ENCODE measurements around the gene CDKN1B.
A peak's percentile ranks its signal among the peaks of the same experiment; 100 is the strongest.

CDKN1B gene
- total RNA-seq = 101 to 375 reads per million in 2 experiments

GRCh38 chr12:12716793-12717585, at the start of gene CDKN1B:
CDKN1B (plus strand) TSS chr12:12717368; CDS start chr12:12717840, 472 bp downstream.
- peak; percentile 81 for DNase-seq (ENCODE audit: low read depth)

DNA sequence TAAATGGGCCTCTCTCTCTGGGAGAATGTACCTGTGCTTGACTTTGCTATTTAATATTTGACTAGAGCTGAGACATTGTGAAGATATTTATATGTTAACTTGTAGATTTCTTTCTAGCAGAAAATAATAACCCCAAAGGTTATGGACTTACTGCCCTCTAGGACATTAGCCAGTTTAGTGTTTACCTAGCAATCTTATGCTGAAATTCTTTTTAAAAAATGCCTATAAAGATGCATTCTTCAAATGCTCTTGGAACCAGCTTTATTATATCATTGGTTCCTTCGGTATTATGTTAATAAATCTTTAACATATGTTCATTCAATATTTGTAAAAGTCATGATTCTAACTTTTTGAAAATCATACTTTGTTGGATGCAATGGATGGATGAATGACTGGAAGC, 49.2 kb upstream of the CDKN1B start:
- no peak for DNase-seq (ENCODE audit: low read depth)

DNA sequence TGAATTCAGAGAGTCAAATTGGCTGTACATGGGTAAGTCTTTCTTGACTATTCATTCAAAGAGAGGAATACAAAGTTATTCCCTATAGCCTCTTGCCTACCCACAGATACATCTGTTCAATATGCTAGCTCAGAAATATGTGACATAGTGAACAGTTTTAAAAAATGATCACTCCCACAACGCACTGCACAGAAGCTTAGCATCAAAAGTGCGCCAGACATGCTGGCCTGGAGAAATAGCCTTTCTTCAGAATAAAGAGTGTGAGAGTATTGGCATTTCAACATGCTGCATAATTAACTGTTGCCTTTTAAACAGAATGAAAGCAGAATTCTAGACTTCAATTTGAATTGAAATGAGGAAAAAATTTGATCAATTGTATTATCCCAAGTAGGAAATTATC, 48.1 kb upstream of the CDKN1B start:
- DNase-seq (ENCODE audit: low read depth) = no peak

GRCh38 chr12:12671850-12672660, 45.1 kb upstream of the CDKN1B start:
- no peak for DNase-seq (ENCODE audit: low read depth)

DNA sequence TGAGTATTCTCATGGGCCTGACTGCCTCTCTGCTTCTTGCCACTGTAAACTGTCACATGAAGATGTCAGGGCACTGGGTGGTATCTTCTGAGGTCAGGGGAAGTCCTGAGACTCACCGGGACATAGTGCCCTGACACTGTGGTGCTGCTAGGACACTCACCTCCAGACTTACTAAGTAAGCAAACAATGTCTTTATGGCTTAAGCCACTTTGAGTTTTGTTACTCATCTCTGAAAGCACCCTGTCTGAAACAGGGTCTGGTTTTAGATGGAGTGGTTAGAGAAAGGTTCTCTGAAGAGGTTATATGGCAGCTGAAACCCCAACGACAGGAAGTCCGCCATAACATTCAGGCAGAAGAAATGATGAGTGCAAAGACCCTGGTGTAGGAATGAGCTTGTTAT, 43.9 kb upstream of the CDKN1B start:
- DNase-seq (ENCODE audit: low read depth) = no peak

GRCh38 chr12:12676605-12677004, 40.6 kb upstream of the CDKN1B start:
- no peak for DNase-seq (ENCODE audit: low read depth)

DNA sequence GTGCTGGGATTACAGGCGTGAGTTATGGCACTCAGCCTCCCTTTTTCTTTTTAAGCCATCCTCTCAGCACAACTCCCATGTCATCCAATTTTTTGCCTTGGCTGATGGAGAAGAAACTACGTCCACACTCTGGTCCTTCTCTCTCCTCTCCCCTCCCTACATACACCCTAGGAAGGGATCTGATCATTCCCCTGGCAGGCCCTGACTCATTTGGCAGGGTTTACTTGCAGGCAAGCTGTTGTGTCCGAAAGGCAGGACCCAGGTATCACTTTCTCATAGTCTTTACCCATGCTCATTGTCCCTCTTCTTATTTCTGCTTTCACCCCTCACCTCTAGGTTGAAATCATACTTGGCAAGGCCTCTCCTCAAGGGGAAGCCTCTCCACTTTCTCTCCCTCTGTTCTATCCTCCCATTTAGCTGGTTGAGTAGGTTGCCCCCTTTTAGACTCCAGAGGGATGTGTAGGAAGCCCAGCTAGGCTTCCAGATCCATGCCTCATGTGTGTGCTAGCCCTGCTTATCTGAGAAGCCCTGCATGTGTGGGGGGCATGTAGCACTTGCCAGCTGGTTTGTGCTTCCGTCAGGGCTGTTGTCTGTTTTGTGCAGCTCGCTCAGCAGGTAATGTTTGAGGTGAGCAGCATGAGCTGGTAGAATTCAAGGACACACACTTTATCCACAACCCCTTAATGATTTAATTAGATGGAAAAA, 36.0 kb upstream of the CDKN1B start:
- no peak for DNase-seq (ENCODE audit: low read depth)

DNA sequence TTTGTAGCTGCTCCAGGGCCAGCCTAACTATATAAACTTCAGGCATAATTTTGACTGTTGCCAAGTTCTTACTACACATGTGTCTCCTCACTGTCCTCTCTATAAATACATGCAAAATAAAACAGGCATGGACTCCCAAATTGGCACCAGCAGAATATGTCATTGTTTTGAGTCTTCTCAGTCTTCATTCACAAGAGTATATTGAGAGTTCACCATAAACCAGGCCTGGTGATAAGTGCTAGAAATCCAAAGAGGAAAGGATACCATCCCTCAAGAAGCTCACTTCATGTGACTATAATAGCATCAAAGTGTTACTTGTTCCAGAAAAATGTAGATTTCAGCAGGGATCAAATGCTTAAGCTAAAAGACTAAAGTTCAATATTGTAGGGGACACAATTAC, 34.9 kb upstream of the CDKN1B start:
- no peak for DNase-seq (ENCODE audit: low read depth)

DNA sequence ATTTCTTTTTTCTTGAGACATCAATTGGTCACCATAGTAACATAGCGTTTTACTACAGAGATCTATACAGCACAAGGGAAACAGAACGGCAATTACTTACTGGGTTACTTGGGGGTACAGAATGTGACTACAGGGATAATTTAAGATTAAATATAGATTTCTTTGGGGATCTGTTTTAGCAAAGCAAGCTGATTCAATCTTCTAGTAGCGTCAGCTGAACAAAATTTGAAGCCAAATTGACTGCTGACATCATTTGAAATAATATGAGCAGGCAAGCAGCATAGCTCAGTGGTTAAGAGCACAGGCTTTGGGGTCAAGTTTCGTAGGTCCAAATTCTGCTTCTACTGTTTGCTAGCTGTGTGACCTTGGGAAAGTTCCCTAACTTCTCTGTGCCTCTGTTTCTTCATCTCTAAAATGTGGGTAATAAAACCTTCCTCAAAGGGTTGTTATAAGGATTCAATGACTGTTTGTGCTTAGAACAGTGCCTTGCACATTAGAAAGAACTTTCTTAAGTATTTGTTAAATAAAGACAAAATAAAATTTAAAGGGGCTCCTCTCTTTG, 34.0 kb upstream of the CDKN1B start:
- no peak for DNase-seq (ENCODE audit: low read depth)

DNA sequence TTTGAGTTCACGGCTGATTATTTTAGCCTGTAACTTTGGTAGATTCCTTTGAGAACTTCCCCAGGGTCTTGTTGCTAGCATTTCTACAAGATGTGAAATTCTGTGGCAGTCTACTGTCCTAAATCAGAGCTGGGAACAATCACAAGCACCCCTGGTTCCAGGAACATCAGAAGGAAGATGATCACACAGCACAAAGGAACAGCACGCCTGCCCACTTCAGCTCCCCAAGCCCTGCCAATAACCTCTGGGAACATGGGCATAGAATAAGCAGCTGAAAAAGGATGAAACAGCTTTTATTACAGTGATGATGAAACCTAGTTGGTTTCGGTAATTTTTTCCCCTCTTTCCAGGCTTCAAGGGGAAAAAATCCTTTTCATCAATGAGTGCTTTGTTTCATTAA, 33.4 kb upstream of the CDKN1B start:
- DNase-seq (ENCODE audit: low read depth) = no peak

DNA sequence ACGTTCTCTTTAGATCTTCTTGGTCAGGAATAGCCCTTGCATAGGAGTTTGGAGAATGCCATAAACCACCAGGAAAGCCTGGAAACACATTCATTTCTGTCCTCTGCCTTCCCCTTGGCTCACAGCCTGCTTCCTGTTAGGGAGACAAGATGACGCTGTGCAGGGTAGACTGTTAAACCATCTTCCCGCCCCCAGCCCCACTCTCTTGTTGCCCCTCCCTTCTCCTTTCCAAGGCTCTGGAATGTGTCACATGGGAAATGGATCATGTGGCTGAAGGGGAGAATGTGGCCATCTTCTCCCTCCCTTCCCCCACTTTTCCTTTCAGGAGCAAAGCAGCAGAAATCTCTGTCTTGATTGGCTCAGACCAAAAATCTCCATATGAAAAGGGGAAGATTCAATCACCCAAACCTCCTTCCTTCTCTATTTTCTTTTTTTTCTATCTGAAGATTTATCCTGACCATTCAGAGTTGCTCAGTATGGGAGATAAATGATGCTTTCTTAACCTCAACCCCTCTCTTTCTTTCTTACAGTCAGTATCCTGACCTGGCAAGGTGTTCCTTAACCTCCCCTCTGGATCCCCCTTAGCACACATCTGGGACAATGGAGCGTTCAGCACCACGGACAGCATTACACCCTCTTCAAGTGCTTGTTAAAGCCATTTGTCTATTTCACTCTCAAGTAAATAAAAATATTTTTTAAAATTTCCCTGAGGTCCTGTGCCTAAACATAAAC, 32.6 kb upstream of the CDKN1B start:
- DNase-seq (ENCODE audit: low read depth) = no peak

DNA sequence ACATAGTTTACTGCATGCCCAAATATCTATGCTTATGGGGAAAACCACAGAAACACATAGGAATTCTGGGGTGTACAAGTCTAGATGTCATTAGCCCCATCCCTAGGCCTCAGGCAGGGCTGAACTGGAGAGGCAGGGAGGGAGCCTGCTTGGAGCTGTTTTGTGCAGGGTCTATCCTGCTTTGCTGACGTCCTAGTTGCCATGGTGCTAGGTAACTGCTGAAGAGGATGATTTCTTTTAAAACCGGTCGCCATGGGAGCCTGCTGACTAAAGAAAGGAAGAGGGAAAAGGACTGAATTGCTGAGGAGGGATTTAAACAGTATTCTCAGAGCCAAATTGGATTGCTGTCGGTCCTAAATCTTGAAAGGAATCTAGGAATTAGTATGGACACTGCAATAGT, 31.9 kb upstream of the CDKN1B start:
- DNase-seq (ENCODE audit: low read depth) = no peak

DNA sequence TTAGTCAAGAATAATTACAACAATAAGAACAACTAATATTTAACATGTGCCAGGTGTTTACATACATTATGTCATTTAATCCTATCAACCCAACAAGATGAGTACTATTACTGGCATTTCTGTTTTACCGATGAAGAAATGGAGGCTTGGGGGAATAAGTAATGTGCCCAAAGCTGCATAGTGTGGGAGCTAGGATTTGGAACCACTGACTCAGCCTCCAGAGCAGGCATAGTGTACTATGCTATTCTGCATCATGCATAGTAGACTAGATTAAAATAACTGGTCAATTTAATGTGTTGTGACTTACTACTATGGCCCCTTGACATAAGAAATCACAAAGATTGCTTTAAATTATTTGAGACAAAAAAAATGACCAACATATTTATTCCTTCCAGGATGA, 30.7 kb upstream of the CDKN1B start:
- DNase-seq (ENCODE audit: low read depth) = no peak

DNA sequence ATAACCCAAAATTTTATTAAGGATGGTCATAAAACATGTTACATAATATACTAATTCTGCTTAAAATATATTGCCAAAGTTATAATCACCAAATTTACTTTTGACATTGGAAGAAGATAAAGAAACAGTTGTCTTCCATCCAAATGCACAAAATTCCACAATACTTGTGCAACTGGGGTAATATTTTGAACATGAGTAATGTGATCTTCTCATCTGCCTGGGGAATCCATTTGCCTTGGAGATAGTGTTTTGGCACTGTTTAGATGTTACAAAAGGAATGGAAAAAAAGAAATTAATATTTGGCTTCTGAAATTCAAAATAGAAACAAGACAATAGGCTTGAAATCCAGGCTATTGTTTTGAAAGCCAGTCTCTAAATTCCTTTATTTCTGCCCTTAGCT, 30.2 kb upstream of the CDKN1B start:
- no peak for DNase-seq (ENCODE audit: low read depth)

GRCh38 chr12:12689647-12690300, 27.4 kb upstream of the CDKN1B start:
- DNase-seq (ENCODE audit: low read depth) = no peak

DNA sequence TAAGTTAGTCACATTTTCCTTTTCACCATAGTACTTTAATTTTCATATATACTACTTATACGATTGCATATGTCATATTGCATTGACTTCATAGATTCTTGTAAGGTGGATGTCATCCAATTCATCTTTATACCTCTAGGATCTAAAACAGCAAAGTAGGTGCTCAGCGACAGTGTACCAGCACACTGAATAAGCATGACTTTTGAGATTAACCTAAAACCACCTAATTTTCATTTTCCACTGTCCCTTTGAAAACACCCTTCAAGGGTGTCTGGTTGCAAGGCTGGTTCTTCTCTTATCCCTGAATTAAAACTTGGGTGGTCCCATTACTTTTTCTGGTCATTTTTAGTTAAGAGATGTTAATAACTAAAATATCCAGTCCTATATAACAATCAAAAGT, 25.6 kb upstream of the CDKN1B start:
- DNase-seq (ENCODE audit: low read depth) = no peak

DNA sequence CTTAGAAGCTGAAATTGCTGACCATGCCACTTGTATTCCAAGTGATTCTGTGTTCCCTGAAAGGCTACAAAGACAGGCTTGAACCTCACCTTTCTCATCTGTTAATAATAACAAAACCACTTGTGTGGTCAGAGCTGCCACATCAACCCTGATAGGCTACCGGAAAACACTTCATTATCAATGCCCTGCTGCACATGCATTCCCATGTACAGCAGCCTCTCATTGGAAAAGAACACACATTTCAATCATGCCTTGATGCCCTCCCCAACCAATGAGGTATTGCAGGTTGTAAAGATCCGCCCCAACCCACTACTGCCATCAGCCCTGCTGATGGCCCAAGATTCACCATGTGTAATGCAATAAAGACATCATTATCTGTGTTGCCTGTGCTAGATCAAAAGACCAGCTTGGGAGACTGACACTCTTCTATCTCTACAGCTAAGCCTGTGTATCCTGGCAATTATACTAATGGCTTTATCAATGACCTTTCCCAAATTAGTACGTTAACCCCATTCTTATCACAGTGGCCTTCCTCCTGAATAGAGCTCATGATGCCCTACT, 24.0 kb upstream of the CDKN1B start:
- no peak for DNase-seq (ENCODE audit: low read depth)

GRCh38 chr12:12696562-12697383, 20.4 kb upstream of the CDKN1B start:
- DNase-seq (ENCODE audit: low read depth) = peak; percentile 85

DNA sequence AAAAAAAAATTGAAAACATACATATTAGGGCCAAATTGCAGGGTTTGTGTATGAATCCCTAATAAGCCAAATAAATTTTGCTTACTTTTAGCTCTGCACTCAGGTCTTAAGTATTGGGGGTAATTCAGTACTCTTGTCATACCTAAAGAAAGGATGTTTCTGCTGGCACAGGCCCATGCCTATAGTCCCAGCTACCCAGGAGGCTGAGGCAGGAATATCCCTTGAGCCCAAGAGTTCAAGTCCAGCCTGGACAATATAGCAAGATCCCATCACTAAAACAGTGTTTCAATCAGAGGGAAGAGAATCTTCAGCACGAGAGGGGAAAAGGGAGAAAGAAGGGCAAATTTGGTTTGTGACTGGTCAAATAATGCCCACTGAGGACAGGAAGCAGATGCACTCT, 17.8 kb upstream of the CDKN1B start:
- DNase-seq (ENCODE audit: low read depth) = no peak

GRCh38 chr12:12700254-12700653, 16.9 kb upstream of the CDKN1B start:
- no peak for DNase-seq (ENCODE audit: low read depth)
